Measurements from ENCODE around the gene TBC1D32.

- TF ChIP-seq CTCF (conservative IDR thresholded peaks at IDR 0.05 in 1 of 2, IDR thresholded peaks at IDR 0.05 in 1 of 2; ENCODE audit: extremely low read depth in 1 of 2, insufficient read depth in 1 of 2, low read depth in 1 of 2, low read length in 2 of 2) (no peak), EZH2 (IDR thresholded peaks at IDR 0.05; ENCODE audit: borderline replicate concordance, low read length) (no peak)
These were observed 247.4 kb downstream of the TBC1D32 start for GRCh38 chr6:121086876-121087275.
